Hindlimb muscle (tissue), 1 donor: ENCODE results near the gene RAB31. TPM values are rescaled to one million over a fixed set of nuclear protein-coding genes. Genes with fewer than 3 reads are reported as not detected.
A peak's percentile ranks its signal among the peaks of the same experiment; 100 is the strongest.
"Not testable (repeated sequence)": the region's sequence is repeated elsewhere in the genome, so short reads cannot be mapped to it uniquely, and the experiment has no call there.

Experiments used
- DNase-seq: peaks from one replicate; pipeline ENCODE4 v3.0.0-alpha.2; 2013
- polyA plus RNA-seq: library from polyadenylated mRNA; unstranded; fragments of 120-200 nt; gene quantifications from one replicate; pipeline ENCODE4 v1.2.1, GENCODE V29; 2013; ENCODE audit not compliant: insufficient read length

Gene RAB31
- polyA plus RNA-seq, 1 donor, result 20.8 TPM

GRCh38 chr18:9867071-9867594 is 159.0 kb downstream of the RAB31 start:
- DNase-seq, result no peak

GRCh38 chr18:9868857-9869714 is 161.0 kb downstream of the RAB31 start:
- no peak for DNase-seq

GRCh38 chr18:9869715-9870430 is 161.8 kb downstream of the RAB31 start:
- DNase-seq, result no peak

GRCh38 chr18:9870431-9871008 is 162.4 kb downstream of the RAB31 start:
- no peak for DNase-seq

GRCh38 chr18:9871244-9871746 is 163.2 kb downstream of the RAB31 start:
- no peak for DNase-seq

- no peak for DNase-seq
Observed at GRCh38 chr18:9872823-9873222, 164.7 kb downstream of the RAB31 start.

- no peak for DNase-seq
Observed at GRCh38 chr18:9874728-9875127, 166.6 kb downstream of the RAB31 start.

- DNase-seq, result no peak
Observed at GRCh38 chr18:9876212-9876866, 168.2 kb downstream of the RAB31 start.

GRCh38 chr18:9876867-9877654 is 169.0 kb downstream of the RAB31 start:
- DNase-seq, result peak; percentile 17

GRCh38 chr18:9877655-9878014 is 169.5 kb downstream of the RAB31 start:
- no peak for DNase-seq

GRCh38 chr18:9878095-9878494 is 170.0 kb downstream of the RAB31 start:
- DNase-seq, result no peak

- no peak for DNase-seq
Observed at GRCh38 chr18:9878783-9879242, 170.7 kb downstream of the RAB31 start.

GRCh38 chr18:9884090-9884489 is 176.0 kb downstream of the RAB31 start:
- DNase-seq, result no peak

- DNase-seq, result no peak
Observed at GRCh38 chr18:9884532-9885140, 176.5 kb downstream of the RAB31 start.

GRCh38 chr18:9885170-9886004 is 177.3 kb downstream of the RAB31 start, which contains the start of gene TXNDC2:
TXNDC2 (plus strand) TSS chr18:9885973; CDS start chr18:9886681, 708 bp downstream.
- DNase-seq, result no peak

GRCh38 chr18:9886005-9886348 is 177.9 kb downstream of the RAB31 start:
- no peak for DNase-seq

- no peak for DNase-seq
Observed at GRCh38 chr18:9887992-9888391, 179.9 kb downstream of the RAB31 start.

GRCh38 chr18:9890196-9890595 is 182.1 kb downstream of the RAB31 start:
- DNase-seq, result no peak

GRCh38 chr18:9890957-9891356 is 182.9 kb downstream of the RAB31 start:
- DNase-seq, result no peak

GRCh38 chr18:9891515-9891914 is 183.4 kb downstream of the RAB31 start:
- DNase-seq, result not testable (repeated sequence)
